Hepatocyte (in vitro differentiated cells): ENCODE results near the gene HECW1. TPM values are rescaled to one million over a fixed set of nuclear protein-coding genes. Genes with fewer than 3 reads are reported as not detected.
"Not testable (repeated sequence)": the region's sequence is repeated elsewhere in the genome, so short reads cannot be mapped to it uniquely, and the experiment has no call there.

Source experiments
- DNase-seq: peaks from one replicate; pipeline ENCODE4 v3.0.0-alpha.2; 2016; ENCODE audit warnings: low spot score
- H2AFZ ChIP-seq: fragments of 200-600 bp; sonication (generic); 2 replicates; pipeline ENCODE4 v1.6.0; 2016; ENCODE audit warnings: antibody characterized with exemption, mild to moderate bottlenecking
- H3K27ac ChIP-seq: fragments of 200-600 bp; sonication (generic); 2 replicates; pipeline ENCODE4 v1.5.1; 2016; ENCODE audit warnings: mild to moderate bottlenecking
- H3K27me3 ChIP-seq: fragments of 200-600 bp; sonication (generic); 2 replicates; pipeline ENCODE4 v1.6.1; 2016
- H3K36me3 ChIP-seq: fragments of 200-600 bp; sonication (generic); replicated peaks from 2 replicates; pipeline ENCODE4 v1.5.1; 2016; ENCODE audit warnings: low read depth; ENCODE audit not compliant: insufficient read depth
- H3K4me1 ChIP-seq: fragments of 200-600 bp; sonication (generic); 2 replicates; pipeline ENCODE4 v1.5.1; 2016; ENCODE audit warnings: mild to moderate bottlenecking, moderate library complexity; ENCODE audit not compliant: insufficient read depth
- H3K4me2 ChIP-seq: fragments of 200-600 bp; sonication (generic); 2 replicates; pipeline ENCODE4 v1.6.0; 2016
- H3K4me3 ChIP-seq: fragments of 200-600 bp; sonication (generic); 2 replicates; pipeline ENCODE4 v1.5.1; 2016; ENCODE audit warnings: mild to moderate bottlenecking
- H3K79me2 ChIP-seq: fragments of 200-600 bp; sonication (generic); 2 replicates; pipeline ENCODE4 v1.6.0; 2017; ENCODE audit warnings: mild to moderate bottlenecking
- H3K9me2 ChIP-seq: fragments of 200-600 bp; sonication (generic); replicated peaks from 2 replicates; pipeline ENCODE4 v1.6.0; 2017; ENCODE audit warnings: mild to moderate bottlenecking; ENCODE audit not compliant: insufficient read depth
- H3K9me3 ChIP-seq: fragments of 200-600 bp; sonication (generic); 2 replicates; pipeline ENCODE4 v1.5.1; 2016; ENCODE audit warnings: low read depth, mild to moderate bottlenecking
- H4K20me1 ChIP-seq: fragments of 200-600 bp; sonication (generic); 2 replicates; pipeline ENCODE4 v1.6.0; 2016; ENCODE audit warnings: mild to moderate bottlenecking; ENCODE audit not compliant: insufficient read depth, poor library complexity, severe bottlenecking
- EZH2 ChIP-seq: fragments of 200-600 bp; sonication (generic); IDR thresholded peaks from 2 replicates; pipeline ENCODE4 v1.6.1; 2016; ENCODE audit warnings: antibody characterized with exemption, mild to moderate bottlenecking, borderline replicate concordance
- EZH2phosphoT487 ChIP-seq: fragments of 200-600 bp; sonication (generic); IDR thresholded peaks from one replicate; pipeline ENCODE4 v1.6.1; 2018; ENCODE audit warnings: antibody characterized with exemption, mild to moderate bottlenecking, low read depth, moderate library complexity; ENCODE audit not compliant: unreplicated experiment, severe bottlenecking
- WGBS: methylation state at CpG from one replicate; pipeline ENCODE4 v1.1.6; 2016; ENCODE audit warnings: low lambda C conversion rate; ENCODE audit errors: missing lambda C conversion rate; 5-methylcytosine and 5-hydroxymethylcytosine counted together
- polyA plus RNA-seq: library from polyadenylated mRNA; unstranded; fragments of >200 nt; fragmentation: Nextera tagmentation; extraction: Ambion mirVana; gene quantifications from 2 replicates; pipeline ENCODE4 v1.2.1, GENCODE V29; 2016
- total RNA-seq: library from RNA; depleted of rRNA; stranded (reverse); fragments of >200 nt; gene quantifications from 2 replicates; pipeline ENCODE4 v1.2.3, GENCODE V29; 2014
- TF ChIP-seq, protein P1 (sequence below): fragments of 200-600 bp; sonication (generic); IDR thresholded peaks from 2 replicates; pipeline ENCODE4 v1.5.1; 2016; ENCODE audit warnings: antibody characterized with exemption, mild to moderate bottlenecking; ENCODE audit not compliant: poor library complexity

HECW1 gene
- total and polyA plus RNA-seq, 2 experiments from 2014 or later, result 1.5 to 7.6 TPM

DNA sequence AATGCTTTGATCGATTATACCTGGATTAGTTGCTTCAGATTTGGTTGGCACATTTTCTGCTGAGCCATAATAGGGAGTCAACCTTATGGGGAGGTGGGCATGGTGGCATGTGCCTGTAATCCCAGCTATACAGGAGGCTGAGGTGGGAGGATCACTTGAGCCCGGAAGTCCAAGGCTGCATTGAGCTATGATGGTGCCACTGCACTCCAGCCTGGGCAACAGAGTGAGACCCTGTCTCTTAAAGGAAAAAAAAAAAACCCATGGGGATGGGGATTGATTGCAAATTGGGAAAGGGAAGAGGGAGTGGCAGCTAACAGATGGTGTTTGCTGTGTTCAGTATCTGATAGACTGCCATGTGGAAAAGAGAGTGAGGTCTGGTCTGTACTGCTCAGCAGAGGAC lies 481.6 kb downstream of the HECW1 start:
- Histone ChIP-seq H3K36me3 (peaks cover 4% of the 10 kb centered on the region), H3K4me2 (no peak overlapping the region), H3K4me1 (no peaks in the 10 kb centered on the region), H3K27ac (no peak overlapping the region), H4K20me1 (no peaks in the 10 kb centered on the region), H3K4me3 (no peak overlapping the region), H3K9me3 (no peaks in the 10 kb centered on the region), H3K27me3 (no peaks in the 10 kb centered on the region), H2AFZ (no peak overlapping the region), H3K9me2 (no peaks in the 10 kb centered on the region), H3K79me2 (peaks cover 67% of the 10 kb centered on the region)
- 92% methylated on average over 2 of the region's 2 CpGs for WGBS
- DNase-seq, result no peak
- TF ChIP-seq EZH2, result no peak
- TF ChIP-seq EZH2phosphoT487, result no peak

DNA sequence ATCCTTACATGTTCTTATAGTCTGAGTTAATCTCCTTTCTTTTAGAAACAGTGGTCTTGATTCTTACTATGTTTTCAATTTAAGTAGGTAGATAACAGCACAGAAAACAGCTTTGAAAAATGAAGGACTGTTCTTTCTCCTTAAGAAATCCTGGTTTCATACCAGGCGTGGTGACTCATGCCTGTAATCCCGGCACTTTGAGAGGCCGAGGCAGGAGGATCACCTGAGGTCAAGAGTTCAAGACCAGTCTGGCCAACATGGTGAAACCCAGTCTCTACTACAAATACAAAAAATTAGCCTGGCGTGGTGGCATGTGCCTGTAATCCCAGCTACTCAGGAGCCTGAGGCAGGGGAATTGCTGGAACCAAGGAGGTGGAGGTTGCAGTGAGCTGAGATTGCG lies 484.0 kb downstream of the HECW1 start:
- H3K36me3 ChIP-seq, H2AFZ ChIP-seq, H3K27ac ChIP-seq, H3K4me2 ChIP-seq, H3K9me3 ChIP-seq, DNase-seq, H3K27me3 ChIP-seq, H4K20me1 ChIP-seq, H3K4me3 ChIP-seq, H3K4me1 ChIP-seq, H3K9me2 ChIP-seq: not testable (repeated sequence)
- peaks cover 45% of the 10 kb centered on the region for H3K79me2 ChIP-seq
- WGBS, result 75% methylated on average over 5 of the region's 5 CpGs

DNA sequence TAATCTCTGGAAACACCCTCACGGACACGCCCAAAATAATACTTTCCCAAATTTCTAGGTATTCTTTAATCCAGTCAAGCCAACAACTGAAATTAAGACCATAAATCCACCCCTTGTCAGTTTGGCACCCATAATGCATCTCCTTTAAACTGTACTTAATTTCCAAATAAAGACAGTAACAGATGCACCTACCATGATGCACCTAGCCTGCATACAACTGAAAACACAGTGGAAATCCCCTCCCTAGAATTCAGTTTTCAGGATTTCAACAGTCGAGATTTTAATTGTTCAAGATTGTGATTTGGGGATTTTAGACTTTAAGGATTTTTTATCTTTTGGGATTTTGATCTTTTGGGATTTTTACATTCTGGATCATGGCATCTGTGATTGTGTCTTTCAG lies 487.6 kb downstream of the HECW1 start:
- Histone ChIP-seq H3K4me3 (no peak overlapping the region), H3K27me3 (no peaks in the 10 kb centered on the region), H3K9me3 (no peaks in the 10 kb centered on the region), H3K36me3 (peaks cover 4% of the 10 kb centered on the region), H3K4me1 (no peaks in the 10 kb centered on the region), H3K4me2 (no peak overlapping the region), H3K9me2 (no peaks in the 10 kb centered on the region), H2AFZ (no peak overlapping the region), H4K20me1 (no peaks in the 10 kb centered on the region), H3K79me2 (peaks cover 21% of the 10 kb centered on the region), H3K27ac (no peak overlapping the region)
- DNase-seq, result no peak
- TF ChIP-seq EZH2phosphoT487 (no peak), EZH2 (no peak)
- TF ChIP-seq, protein P1, sequence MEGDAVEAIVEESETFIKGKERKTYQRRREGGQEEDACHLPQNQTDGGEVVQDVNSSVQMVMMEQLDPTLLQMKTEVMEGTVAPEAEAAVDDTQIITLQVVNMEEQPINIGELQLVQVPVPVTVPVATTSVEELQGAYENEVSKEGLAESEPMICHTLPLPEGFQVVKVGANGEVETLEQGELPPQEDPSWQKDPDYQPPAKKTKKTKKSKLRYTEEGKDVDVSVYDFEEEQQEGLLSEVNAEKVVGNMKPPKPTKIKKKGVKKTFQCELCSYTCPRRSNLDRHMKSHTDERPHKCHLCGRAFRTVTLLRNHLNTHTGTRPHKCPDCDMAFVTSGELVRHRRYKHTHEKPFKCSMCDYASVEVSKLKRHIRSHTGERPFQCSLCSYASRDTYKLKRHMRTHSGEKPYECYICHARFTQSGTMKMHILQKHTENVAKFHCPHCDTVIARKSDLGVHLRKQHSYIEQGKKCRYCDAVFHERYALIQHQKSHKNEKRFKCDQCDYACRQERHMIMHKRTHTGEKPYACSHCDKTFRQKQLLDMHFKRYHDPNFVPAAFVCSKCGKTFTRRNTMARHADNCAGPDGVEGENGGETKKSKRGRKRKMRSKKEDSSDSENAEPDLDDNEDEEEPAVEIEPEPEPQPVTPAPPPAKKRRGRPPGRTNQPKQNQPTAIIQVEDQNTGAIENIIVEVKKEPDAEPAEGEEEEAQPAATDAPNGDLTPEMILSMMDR, result no peak
- WGBS, result 100% methylated on average over 3 of the region's 3 CpGs

DNA sequence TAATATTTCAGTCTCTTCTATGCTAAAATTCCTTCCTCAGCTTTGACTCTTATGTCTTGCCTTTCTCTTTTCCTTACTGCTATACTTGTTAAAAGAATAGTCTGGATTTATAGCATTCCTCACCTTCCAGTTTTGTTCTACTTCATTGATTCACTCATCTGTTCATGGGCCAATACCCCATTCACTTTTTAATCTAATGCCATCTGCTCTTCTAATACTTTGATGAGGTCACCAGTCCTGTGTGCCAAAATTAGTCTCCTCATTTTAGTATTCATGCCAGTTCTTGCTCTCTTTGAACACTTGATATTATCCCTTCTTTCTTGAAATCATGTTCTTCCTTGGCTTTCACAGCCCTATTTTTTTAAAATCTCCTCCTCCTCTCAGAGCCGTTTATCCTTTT lies 489.8 kb downstream of the HECW1 start:
- Histone ChIP-seq H2AFZ (no peak overlapping the region), H4K20me1 (no peaks in the 10 kb centered on the region), H3K27ac (no peak overlapping the region), H3K27me3 (no peaks in the 10 kb centered on the region), H3K4me1 (no peaks in the 10 kb centered on the region), H3K4me3 (no peak overlapping the region), H3K4me2 (no peak overlapping the region), H3K36me3 (peaks cover 4% of the 10 kb centered on the region), H3K9me2 (no peaks in the 10 kb centered on the region), H3K79me2 (peaks cover 12% of the 10 kb centered on the region), H3K9me3 (no peaks in the 10 kb centered on the region)
- TF ChIP-seq, protein P1, result no peak
- no peak for TF ChIP-seq EZH2phosphoT487
- no peak for TF ChIP-seq EZH2
- WGBS, result 95% methylated on average over 1 of the region's 1 CpG
- no peak for DNase-seq

DNA sequence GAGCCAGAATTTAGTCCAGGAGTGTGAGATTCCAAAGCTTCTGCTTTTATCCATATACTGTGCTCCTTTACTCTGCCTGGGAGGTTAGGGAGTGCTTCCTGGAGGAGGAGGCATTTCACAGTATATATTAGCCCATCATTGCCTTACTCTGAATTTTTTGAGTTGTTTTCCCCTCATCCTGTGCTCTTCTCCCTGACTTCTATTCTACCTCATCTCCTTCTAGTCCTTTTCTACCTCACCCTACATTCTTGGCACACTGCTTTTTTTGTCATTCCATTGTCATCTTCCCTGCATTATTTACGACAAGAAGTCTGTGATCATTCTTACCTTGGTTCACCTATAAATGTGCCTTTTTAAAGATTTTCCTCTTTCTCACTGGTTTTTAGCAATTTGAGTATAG lies 491.8 kb downstream of the HECW1 start:
- Histone ChIP-seq H3K36me3 (no peaks in the 10 kb centered on the region), H3K27me3 (no peaks in the 10 kb centered on the region), H2AFZ (no peak overlapping the region), H3K79me2 (peaks cover 12% of the 10 kb centered on the region), H3K9me3 (no peaks in the 10 kb centered on the region), H3K4me1 (no peaks in the 10 kb centered on the region), H3K9me2 (no peaks in the 10 kb centered on the region), H3K4me2 (no peak overlapping the region), H3K4me3 (no peak overlapping the region), H3K27ac (no peak overlapping the region), H4K20me1 (no peaks in the 10 kb centered on the region)
- TF ChIP-seq, protein P1, result no peak
- TF ChIP-seq EZH2phosphoT487 (no peak), EZH2 (no peak)
- 94% methylated on average over 1 of the region's 1 CpG for WGBS
- no peak for DNase-seq
